ENCODE results near the gene EI24. TPM values are rescaled to one million over a fixed set of nuclear protein-coding genes. Genes with fewer than 3 reads are reported as not detected.
A peak's percentile ranks its signal among the peaks of the same experiment; 100 is the strongest.

EI24 gene
- total and polyA plus RNA-seq, 9 of the 15 experiments (the other 6 are each of a cell fraction or from before 2014, with no cell fraction given), result 50.4 to 260 (median 168) TPM

GRCh38 chr11:125625630-125626287, 56.5 kb downstream of the EI24 start (continued):
- TF ChIP-seq PHTF2 (CRISPR knock-in tag; IDR thresholded peaks at IDR 0.05) (no peak), MLX (CRISPR knock-in tag; conservative IDR thresholded peaks at IDR 0.05) (peak; percentile 64 to 66; a peak in 1 of 4 replicates), STAT5A (IDR thresholded peaks at IDR 0.05; ENCODE audit: borderline replicate concordance, low read length) (0 out of 2 replicates have a peak, but pooled peaks have one; percentile 33), ZNF77 (CRISPR knock-in tag; IDR thresholded peaks at IDR 0.05) (no peak), BRCA1 (IDR thresholded peaks at IDR 0.05) (no peak), BRCA1 (CRISPR knock-in tag; IDR thresholded peaks at IDR 0.05) (no peak), TCFL5 (CRISPR knock-in tag; conservative IDR thresholded peaks at IDR 0.05) (no peak), ZNF586 (CRISPR knock-in tag; conservative IDR thresholded peaks at IDR 0.05) (no peak), BCOR (IDR thresholded peaks at IDR 0.05) (no peak), PKNOX1 (IDR thresholded peaks at IDR 0.05) (no peak; the same call in 1 of the 2 replicates), ZBTB43 (CRISPR knock-in tag; IDR thresholded peaks at IDR 0.05) (no peak), TFAP4 (CRISPR knock-in tag; IDR thresholded peaks at IDR 0.05; ENCODE audit: borderline replicate concordance) (peak; percentile 84), KAT2B (IDR thresholded peaks at IDR 0.05; ENCODE audit: low read depth, low read length) (no peak), NFIC (IDR thresholded peaks at IDR 0.05) (peak; percentile 64), RNF2 (IDR thresholded peaks at IDR 0.05) (no peak; the same call in 1 of the 2 replicates), ELF2 (CRISPR knock-in tag; IDR thresholded peaks at IDR 0.05) (no peak), ZNF561 (CRISPR knock-in tag; conservative IDR thresholded peaks at IDR 0.05) (no peak), XRCC3 (IDR thresholded peaks at IDR 0.05) (no peak), CUX1 (CRISPR knock-in tag; IDR thresholded peaks at IDR 0.05) (no peak), FOXM1 (IDR thresholded peaks at IDR 0.05; ENCODE audit: low read depth) (no peak), FOXM1 (CRISPR knock-in tag; IDR thresholded peaks at IDR 0.05; ENCODE audit: low read depth) (no peak), HCFC1 (IDR thresholded peaks at IDR 0.05; ENCODE audit: low read depth, low read length) (peak; percentile 56)
